Cardiac muscle cell (in vitro differentiated cells and primary cell): ENCODE results near the gene CA14. TPM values are rescaled to one million over a fixed set of nuclear protein-coding genes. Genes with fewer than 3 reads are reported as not detected.
"Not testable (repeated sequence)": the region's sequence is repeated elsewhere in the genome, so short reads cannot be mapped to it uniquely, and the experiment has no call there.

Experiments used
- DNase-seq, 2 donors: peaks; one replicate each; pipeline versions ENCODE4 v3.0.0 to v3.0.0-alpha.2; 2010 to 2017; ENCODE audit warnings: low read depth in 1 of 2, low spot score in 1 of 2
- H3K27ac ChIP-seq: fragments of 200-600 bp; sonication (generic); 2 replicates; pipeline ENCODE4 v1.5.1; 2016
- H3K27me3 ChIP-seq: fragments of 200-600 bp; sonication (generic); 2 replicates; pipeline ENCODE4 v1.6.0; 2016; ENCODE audit warnings: control low read depth
- H3K36me3 ChIP-seq: fragments of 200-600 bp; sonication (generic); 2 replicates; pipeline ENCODE4 v1.5.1; 2016; ENCODE audit warnings: control low read depth
- H3K4me1 ChIP-seq: fragments of 200-600 bp; sonication (generic); 2 replicates; pipeline ENCODE4 v1.8.1; 2017; ENCODE audit warnings: low read depth, mild to moderate bottlenecking, mixed run types
- H3K4me3 ChIP-seq: fragments of 200-600 bp; sonication (generic); 2 replicates; pipeline ENCODE4 v1.5.1; 2016; ENCODE audit warnings: mild to moderate bottlenecking
- H3K9me3 ChIP-seq: fragments of 200-600 bp; sonication (generic); 2 replicates; pipeline ENCODE4 v1.5.1; 2017; ENCODE audit warnings: low read depth, mild to moderate bottlenecking, control low read depth
- polyA plus RNA-seq: library from polyadenylated mRNA; unstranded; fragments of >200 nt; fragmentation: Nextera tagmentation; extraction: Ambion mirVana; gene quantifications from 2 replicates; pipeline ENCODE4 v1.2.1, GENCODE V29; 2016
- total RNA-seq: library from RNA; depleted of rRNA; stranded (reverse); fragments of >200 nt; gene quantifications from 2 replicates; pipeline ENCODE4 v1.2.3, GENCODE V29; 2016
- TF ChIP-seq, protein P1 (sequence below): IDR thresholded peaks from 2 replicates; pipeline ENCODE4 v1.5.1; 2012; ENCODE audit warnings: low read depth, mild to moderate bottlenecking, low read length

Gene CA14
- total and polyA plus RNA-seq, 2 experiments from 2014 or later: 46.1 to 68.2 TPM

DNA sequence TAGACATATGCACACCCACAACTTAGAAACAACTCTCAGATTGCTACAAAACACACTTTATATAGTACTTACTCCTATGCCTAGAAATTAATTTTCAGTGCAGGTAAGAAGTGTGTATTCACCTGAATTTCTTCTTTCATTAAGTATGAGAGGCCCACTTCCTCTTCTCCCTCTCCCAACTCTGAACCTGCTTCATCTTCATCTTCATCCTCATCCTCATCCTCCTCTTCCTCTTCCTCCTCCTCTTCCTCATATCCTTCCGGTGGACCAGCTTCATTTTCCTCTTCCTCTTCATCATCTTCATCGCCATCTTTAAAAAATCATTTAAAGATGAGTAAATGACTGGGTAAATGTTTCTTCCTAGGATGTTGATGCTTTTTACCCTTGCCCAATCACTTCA lies 31.1 kb upstream of the CA14 start:
- no peak overlapping the region for H3K4me3 ChIP-seq
- no peak overlapping the region for H3K27ac ChIP-seq
- TF ChIP-seq, protein P1, sequence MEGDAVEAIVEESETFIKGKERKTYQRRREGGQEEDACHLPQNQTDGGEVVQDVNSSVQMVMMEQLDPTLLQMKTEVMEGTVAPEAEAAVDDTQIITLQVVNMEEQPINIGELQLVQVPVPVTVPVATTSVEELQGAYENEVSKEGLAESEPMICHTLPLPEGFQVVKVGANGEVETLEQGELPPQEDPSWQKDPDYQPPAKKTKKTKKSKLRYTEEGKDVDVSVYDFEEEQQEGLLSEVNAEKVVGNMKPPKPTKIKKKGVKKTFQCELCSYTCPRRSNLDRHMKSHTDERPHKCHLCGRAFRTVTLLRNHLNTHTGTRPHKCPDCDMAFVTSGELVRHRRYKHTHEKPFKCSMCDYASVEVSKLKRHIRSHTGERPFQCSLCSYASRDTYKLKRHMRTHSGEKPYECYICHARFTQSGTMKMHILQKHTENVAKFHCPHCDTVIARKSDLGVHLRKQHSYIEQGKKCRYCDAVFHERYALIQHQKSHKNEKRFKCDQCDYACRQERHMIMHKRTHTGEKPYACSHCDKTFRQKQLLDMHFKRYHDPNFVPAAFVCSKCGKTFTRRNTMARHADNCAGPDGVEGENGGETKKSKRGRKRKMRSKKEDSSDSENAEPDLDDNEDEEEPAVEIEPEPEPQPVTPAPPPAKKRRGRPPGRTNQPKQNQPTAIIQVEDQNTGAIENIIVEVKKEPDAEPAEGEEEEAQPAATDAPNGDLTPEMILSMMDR: no peak
- no peaks in the 10 kb centered on the region for H3K4me1 ChIP-seq
- peaks cover 55% of the 10 kb centered on the region for H3K36me3 ChIP-seq
- H3K9me3 ChIP-seq: no peaks in the 10 kb centered on the region
- H3K27me3 ChIP-seq: no peaks in the 10 kb centered on the region
- no peak for DNase-seq

DNA sequence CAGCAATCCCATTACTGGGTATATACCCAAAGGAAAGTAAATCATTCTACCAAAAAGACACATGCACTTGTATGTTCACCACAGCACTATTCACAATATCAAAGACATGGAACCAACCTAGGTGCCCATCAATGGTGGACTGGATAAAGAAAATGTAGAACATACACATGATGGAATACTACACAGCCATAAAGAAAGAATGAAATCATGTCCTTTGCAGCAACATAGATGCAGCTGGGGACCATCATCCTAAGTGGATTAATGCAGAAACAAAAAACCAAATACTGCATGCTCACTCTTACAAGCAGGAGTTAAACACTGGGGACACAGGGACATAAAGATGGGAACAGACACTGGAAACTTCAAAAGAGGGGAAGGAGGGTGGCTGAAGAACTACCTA lies 30.3 kb upstream of the CA14 start:
- no peaks in the 10 kb centered on the region for H3K4me1 ChIP-seq
- H3K36me3 ChIP-seq: peaks cover 55% of the 10 kb centered on the region

DNA sequence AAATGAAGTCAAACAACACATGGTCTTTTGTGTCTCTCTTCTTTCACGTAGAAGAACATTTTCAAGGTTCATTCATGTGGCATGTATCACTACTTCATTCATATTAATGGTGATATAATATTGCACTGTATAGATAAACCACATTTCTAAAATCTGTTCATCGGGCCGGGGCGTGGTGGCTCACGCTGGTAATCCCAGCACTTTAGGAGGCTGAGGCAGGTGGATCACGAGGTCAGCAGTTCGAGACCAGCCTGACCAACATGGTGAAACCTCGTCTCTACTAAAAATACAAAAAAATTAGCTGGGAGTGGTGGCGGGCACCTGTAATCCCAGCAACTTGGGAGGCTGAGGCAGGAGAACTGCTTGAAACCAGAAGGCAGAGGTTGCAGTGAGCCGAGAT lies 29.3 kb upstream of the CA14 start:
- not testable (repeated sequence) for H3K4me1 ChIP-seq, H3K4me3 ChIP-seq, H3K27me3 ChIP-seq, H3K27ac ChIP-seq, DNase-seq, H3K9me3 ChIP-seq
- H3K36me3 ChIP-seq: peaks cover 51% of the 10 kb centered on the region

More for the DNA sequence above, 30.3 kb upstream of the CA14 start:
- Histone ChIP-seq H3K27me3 (no peaks in the 10 kb centered on the region), H3K27ac (no peak overlapping the region), H3K9me3 (no peaks in the 10 kb centered on the region), H3K4me3 (no peak overlapping the region)
- DNase-seq: no peak
- TF ChIP-seq, protein P1: no peak

DNA sequence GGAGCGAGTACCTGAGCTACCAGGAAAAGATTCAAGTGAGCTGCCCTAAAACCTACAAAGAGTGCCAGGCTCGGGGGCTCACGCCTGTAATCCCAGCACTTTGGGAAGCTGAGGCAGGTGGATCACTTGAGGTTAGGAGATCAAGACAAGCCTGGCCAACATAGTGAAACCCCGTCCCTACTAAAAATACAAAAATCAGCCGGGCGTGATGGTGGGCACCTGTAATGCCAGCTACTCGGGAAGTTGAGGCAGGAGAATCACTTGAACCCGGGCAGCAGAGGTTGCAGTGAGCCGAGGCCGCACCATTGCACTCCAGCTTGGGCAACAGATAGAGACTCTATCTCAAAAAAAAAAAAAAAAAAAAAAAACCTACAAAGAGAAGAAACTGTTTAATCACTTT lies 24.7 kb upstream of the CA14 start:
- not testable (repeated sequence) for H3K27me3 ChIP-seq, DNase-seq, H3K4me3 ChIP-seq, H3K27ac ChIP-seq, H3K9me3 ChIP-seq, H3K4me1 ChIP-seq
- peaks cover 20% of the 10 kb centered on the region for H3K36me3 ChIP-seq

DNA sequence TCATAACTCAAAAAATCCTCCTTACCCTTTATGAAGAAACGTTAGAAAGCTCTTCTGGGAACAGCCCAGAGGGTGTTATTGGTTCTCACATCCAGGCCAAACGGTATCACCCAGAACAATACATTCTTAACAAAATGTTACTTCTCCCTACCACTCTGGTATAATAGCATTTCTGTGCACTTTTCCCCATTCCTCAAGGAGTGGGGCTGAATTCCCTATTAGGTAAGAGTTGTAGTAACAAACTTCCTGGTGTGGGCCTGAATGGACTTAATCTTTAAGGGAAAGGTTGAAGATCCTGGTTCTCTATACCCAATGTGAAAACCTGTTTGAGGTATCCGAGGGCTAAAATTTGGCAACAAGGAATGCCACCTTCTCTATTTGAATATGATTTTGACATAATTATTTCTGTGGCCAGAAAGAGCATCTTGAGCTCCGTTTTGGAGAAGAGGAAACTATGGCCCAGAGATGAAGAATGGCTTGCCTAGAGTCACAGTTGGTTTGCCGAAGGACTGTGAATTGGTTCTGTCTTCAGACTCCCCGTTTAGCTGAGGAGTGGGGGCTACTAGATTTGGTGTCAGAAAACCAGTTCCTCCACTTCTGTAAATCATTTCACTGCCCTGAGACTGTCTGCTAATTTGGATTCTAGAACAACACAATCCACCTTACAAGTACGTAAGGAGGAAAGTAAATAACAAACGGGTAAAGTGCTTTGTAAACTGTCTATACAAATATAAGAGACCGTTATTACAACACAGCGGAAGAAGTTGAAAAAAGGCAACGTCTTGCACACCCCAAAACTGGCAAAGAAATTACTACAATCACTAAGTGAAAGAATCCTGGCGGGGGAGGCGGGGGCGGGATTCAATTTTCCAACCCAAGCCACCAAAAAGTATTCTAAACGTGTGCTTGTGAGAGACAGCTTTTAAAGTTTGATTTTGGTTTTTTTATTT lies 23.9 kb upstream of the CA14 start:
- TF ChIP-seq, protein P1: no peak
- no peaks in the 10 kb centered on the region for H3K27me3 ChIP-seq
- peak overlapping the region; percentile 26 for H3K27ac ChIP-seq

DNA sequence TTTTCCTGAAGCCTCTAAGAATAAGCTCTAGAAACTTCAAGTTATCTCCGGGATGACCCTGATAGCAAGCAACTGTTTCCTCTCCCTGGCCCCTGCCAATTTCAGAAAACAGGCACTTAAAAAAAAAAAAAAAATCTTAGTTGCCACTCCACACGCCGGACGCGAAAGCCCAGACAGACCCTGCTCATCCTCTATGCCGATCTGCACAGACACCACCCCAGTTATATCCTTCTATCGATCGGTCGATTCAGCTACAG lies 23.3 kb upstream of the CA14 start:
- peak overlapping the region; percentile 88 for H3K27ac ChIP-seq
- no peaks in the 10 kb centered on the region for H3K4me1 ChIP-seq
- no peaks in the 10 kb centered on the region for H3K9me3 ChIP-seq
- H3K27me3 ChIP-seq: no peaks in the 10 kb centered on the region
- TF ChIP-seq, protein P1: no peak
- peak overlapping the region; percentile 96 for H3K4me3 ChIP-seq
- no peak for DNase-seq
- H3K36me3 ChIP-seq: peaks cover 10% of the 10 kb centered on the region

More for the DNA sequence above, 23.9 kb upstream of the CA14 start:
- no peaks in the 10 kb centered on the region for H3K9me3 ChIP-seq
- peaks cover 14% of the 10 kb centered on the region for H3K36me3 ChIP-seq
- peak in 1 of 2 donors; percentile 47 for DNase-seq
- H3K4me3 ChIP-seq: peak overlapping the region; percentile 96
- H3K4me1 ChIP-seq: no peaks in the 10 kb centered on the region
